ENCODE data around the gene RXRA. TPM values are rescaled to one million over a fixed set of nuclear protein-coding genes. Genes with fewer than 3 reads are reported as not detected.
A peak's percentile ranks its signal among the peaks of the same experiment; 100 is the strongest.

The RXRA gene
- total and polyA plus RNA-seq, 10 donors = 10.9 to 116 (median 81.0) TPM

DNA sequence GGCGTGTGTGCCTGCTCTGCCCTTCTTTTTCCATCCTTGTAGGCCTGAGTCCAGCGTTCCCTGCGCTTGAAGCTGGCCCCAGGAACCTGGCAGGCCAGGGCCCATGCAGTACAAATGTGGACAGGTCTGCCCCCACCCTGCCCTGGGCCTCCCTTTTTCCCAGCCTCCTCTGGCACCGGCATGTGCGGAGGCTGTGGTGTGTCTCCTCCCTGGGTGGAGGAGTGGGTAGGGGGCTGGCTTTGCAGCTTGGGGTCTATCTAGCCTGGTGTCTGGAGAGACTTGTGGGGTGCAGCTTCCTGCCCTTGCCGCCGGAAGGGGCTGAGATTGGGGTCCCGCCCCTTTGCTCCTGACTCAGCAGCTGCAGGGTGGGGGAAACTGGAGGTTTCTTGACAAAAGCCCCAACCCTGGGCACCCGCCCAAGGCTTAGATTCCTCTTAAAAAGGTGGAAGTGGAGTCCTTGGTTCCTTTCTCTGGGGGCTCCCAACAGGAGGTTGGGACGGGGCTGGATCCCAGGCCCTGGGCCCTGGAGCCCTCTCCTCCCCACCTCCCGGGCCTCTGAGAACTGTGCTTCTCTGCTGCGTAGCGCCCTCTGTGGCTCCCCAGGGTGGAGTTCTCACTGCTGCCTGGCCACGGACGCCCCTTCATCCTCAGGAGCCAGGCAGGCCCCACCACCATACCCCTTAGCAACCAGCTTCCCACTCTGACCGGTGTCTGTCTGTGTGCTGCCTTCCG is 18.0 kb downstream of the RXRA start:
- WGBS, 5 donors = 34 to 46% (median 38%) methylated on average over 9 to 17 of the region's 17 CpGs
- Histone ChIP-seq H3K4me3 (peak overlapping the region in 3 of 8 donors; percentile 5 to 29 (median 11)), H3K27me3 (replicated peaks in 1 of 7) (no peaks in the 10 kb centered on the region), H3K9me3 (no peaks in the 10 kb centered on the region), H3K36me3 (peaks cover 0 to 12% (median 0%) of the 10 kb centered on the region in 6 donors), H3K4me1 (peaks cover 40 to 100% (median 83%) of the 10 kb centered on the region in 6 donors), H3K27ac (peak overlapping the region in 7 of 8 donors; percentile 45 to 93 (median 77))
- peak; percentile 87 for DNase-seq
- intact Hi-C loops (cut with DNase I; ENCODE audit: low total_unique reads) = no loop called here
- no peak for TF ChIP-seq POLR2A (IDR thresholded peaks at IDR 0.05)
- peak in 1 of 3 donors; percentile 37 for TF ChIP-seq POLR2AphosphoS5 (IDR thresholded peaks at IDR 0.05)
- TF ChIP-seq, protein P1, sequence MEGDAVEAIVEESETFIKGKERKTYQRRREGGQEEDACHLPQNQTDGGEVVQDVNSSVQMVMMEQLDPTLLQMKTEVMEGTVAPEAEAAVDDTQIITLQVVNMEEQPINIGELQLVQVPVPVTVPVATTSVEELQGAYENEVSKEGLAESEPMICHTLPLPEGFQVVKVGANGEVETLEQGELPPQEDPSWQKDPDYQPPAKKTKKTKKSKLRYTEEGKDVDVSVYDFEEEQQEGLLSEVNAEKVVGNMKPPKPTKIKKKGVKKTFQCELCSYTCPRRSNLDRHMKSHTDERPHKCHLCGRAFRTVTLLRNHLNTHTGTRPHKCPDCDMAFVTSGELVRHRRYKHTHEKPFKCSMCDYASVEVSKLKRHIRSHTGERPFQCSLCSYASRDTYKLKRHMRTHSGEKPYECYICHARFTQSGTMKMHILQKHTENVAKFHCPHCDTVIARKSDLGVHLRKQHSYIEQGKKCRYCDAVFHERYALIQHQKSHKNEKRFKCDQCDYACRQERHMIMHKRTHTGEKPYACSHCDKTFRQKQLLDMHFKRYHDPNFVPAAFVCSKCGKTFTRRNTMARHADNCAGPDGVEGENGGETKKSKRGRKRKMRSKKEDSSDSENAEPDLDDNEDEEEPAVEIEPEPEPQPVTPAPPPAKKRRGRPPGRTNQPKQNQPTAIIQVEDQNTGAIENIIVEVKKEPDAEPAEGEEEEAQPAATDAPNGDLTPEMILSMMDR (IDR thresholded peaks at IDR 0.05 in 8 of 11, conservative IDR thresholded peaks at IDR 0.05 in 3 of 11) = peak in 1 of 11 experiments; percentile 10

DNA sequence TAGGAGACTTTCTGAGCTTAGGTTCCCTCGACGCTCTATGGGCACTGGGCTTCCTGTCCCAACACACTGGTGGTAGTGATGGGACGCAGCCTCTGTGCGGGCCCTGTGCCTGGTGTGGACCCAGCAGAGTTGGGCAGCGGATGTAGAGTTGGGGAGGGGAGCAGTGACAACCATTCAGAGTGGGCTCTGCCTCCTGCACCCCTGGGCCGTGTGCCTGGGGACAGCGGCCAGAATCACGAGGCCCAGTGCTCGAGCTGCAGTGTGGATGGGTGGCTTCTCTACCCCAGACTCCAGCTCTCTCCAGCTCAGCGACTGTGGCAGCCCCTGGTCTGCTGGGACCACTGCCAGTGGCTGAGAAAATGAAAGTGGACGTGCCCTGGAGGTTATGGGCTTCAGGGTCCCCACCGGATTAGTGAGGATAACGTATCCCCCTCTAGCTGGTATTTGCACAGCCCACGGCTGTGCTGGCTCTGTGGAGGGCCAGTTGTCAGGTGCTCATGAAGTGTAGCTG is 18.6 kb downstream of the RXRA start:
- peak overlapping the region in 1 of 8 donors; percentile 29 for H3K4me3 ChIP-seq
- intact Hi-C loops (cut with DNase I; ENCODE audit: low total_unique reads) = no loop called here
- H3K27me3 ChIP-seq (replicated peaks in 1 of 7) = no peaks in the 10 kb centered on the region
- H3K4me1 ChIP-seq = peaks cover 40 to 100% (median 83%) of the 10 kb centered on the region in 6 donors
- peak overlapping the region in 7 of 8 donors; percentile 45 to 93 (median 77) for H3K27ac ChIP-seq
- TF ChIP-seq POLR2AphosphoS5 (IDR thresholded peaks at IDR 0.05) = no peak
- TF ChIP-seq POLR2A (IDR thresholded peaks at IDR 0.05) = no peak
- TF ChIP-seq, protein P1 (IDR thresholded peaks at IDR 0.05 in 8 of 11, conservative IDR thresholded peaks at IDR 0.05 in 3 of 11) = no peak
- no peak for DNase-seq
- 57 to 78% (median 71%) methylated on average over 7 to 14 of the region's 14 CpGs for WGBS, 5 donors
- no peaks in the 10 kb centered on the region for H3K9me3 ChIP-seq
- H3K36me3 ChIP-seq = peaks cover 0 to 14% (median 0%) of the 10 kb centered on the region in 6 donors

DNA sequence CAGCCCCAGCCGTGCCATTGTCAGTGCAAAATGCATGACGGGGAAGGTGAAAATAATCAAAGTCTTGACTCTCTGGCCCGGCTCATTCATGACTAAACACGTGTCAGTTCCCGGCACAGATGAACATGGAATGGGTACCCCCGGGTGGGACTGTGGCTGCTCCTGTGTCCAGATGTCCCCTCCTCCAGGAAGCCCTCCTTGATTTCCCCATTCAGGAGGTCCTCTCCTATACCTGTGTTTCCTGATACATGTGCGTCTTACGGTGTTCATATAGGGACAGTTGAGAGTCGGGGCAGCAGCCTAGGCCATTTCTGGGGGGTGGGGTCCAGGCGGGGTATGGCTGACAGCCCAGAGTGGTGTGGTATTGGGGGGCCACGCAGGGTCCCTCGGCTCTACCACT is 19.5 kb downstream of the RXRA start:
- Histone ChIP-seq H3K9me3 (no peaks in the 10 kb centered on the region), H3K27me3 (replicated peaks in 1 of 7) (no peaks in the 10 kb centered on the region), H3K27ac (peak overlapping the region in 3 of 8 donors; percentile 77 to 93 (median 88)), H3K4me3 (no peak overlapping the region), H3K36me3 (peaks cover 0 to 14% (median 0%) of the 10 kb centered on the region in 6 donors), H3K4me1 (peaks cover 33 to 100% (median 78%) of the 10 kb centered on the region in 6 donors)
- intact Hi-C loops (cut with DNase I; ENCODE audit: low total_unique reads) = no loop called here
- no peak for DNase-seq
- 78 to 88% (median 86%) methylated on average over 11 to 12 of the region's 12 CpGs for WGBS, 5 donors
- TF ChIP-seq, protein P1 (IDR thresholded peaks at IDR 0.05 in 8 of 11, conservative IDR thresholded peaks at IDR 0.05 in 3 of 11) = no peak
- TF ChIP-seq POLR2A (IDR thresholded peaks at IDR 0.05) (no peak), POLR2AphosphoS5 (IDR thresholded peaks at IDR 0.05) (no peak)

DNA sequence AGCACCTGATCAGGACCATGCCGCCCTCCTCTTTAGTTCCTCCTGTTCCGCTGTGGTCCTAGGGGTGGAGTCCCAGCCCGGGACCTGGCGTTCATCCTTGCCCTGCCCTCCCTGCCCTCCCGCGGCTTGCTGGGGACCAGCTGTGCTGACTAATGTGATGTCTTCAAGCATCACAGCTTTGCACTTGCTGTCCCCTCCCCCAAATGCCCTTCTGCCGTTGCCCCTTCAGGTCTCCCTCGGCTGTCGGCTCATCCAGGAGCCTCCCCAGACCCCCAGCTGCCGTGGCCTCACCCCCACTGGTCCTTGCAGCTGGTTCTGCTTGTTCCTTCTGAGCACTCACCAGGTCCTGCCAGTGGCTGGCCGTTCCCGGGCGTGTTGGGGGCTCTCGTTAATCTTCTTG is 19.9 kb downstream of the RXRA start:
- TF ChIP-seq POLR2AphosphoS5 (IDR thresholded peaks at IDR 0.05) = peak in 2 of 3 donors; percentile 24 to 25
- TF ChIP-seq POLR2A (IDR thresholded peaks at IDR 0.05) = no peak
- intact Hi-C loops (cut with DNase I; ENCODE audit: low total_unique reads) = no loop called here
- no peak overlapping the region for H3K4me3 ChIP-seq
- H3K9me3 ChIP-seq = no peaks in the 10 kb centered on the region
- 57 to 66% (median 59%) methylated on average over 14 of the region's 14 CpGs for WGBS, 5 donors
- peak overlapping the region in 3 of 8 donors; percentile 22 to 93 (median 88) for H3K27ac ChIP-seq
- no peak for DNase-seq
- H3K4me1 ChIP-seq = peaks cover 29 to 100% (median 76%) of the 10 kb centered on the region in 6 donors
- H3K36me3 ChIP-seq = peaks cover 0 to 14% (median 0%) of the 10 kb centered on the region in 6 donors
- no peaks in the 10 kb centered on the region for H3K27me3 ChIP-seq (replicated peaks in 1 of 7)

Measured in spleen (tissue), 11 donors.